ENCODE measurements around the gene ABCA4. TPM values are rescaled to one million over a fixed set of nuclear protein-coding genes. Genes with fewer than 3 reads are reported as not detected.

ABCA4 gene
- total and polyA plus RNA-seq, 2 of the 8 experiments (the other 6 are each of a cell fraction or from before 2014, with no cell fraction given), result 0.06 TPM; not detected in 1

GRCh38 chr1:94079080-94079940 is 41.6 kb downstream of the ABCA4 start:
- Histone ChIP-seq H3K56ac (replicated peaks; ENCODE audit: insufficient read length, low read depth, low read length) (no peak overlapping the region), H2AFZ (ENCODE audit: low read length) (no peak overlapping the region), H4K5ac (ENCODE audit: insufficient read length, low read depth, low read length) (no peak overlapping the region), H2AK5ac (ENCODE audit: low read depth, low read length) (no peak overlapping the region), H3K27ac (ENCODE audit: low read depth, low read length) (no peak overlapping the region), H2BK12ac (ENCODE audit: low read depth, low read length) (no peak overlapping the region), H3K36me3 (ENCODE audit: control insufficient read depth in 2 of 4, insufficient read depth in 4 of 4, low read length in 3 of 4) (no peaks in the 10 kb centered on the region), H4K91ac (replicated peaks; ENCODE audit: insufficient read length, low read length) (no peak overlapping the region), H2BK15ac (ENCODE audit: low read length) (no peak overlapping the region), H3K79me1 (ENCODE audit: low read depth, low read length) (no peaks in the 10 kb centered on the region), H3K18ac (ENCODE audit: extremely low read depth, low read length) (no peak overlapping the region), H3K4ac (replicated peaks; ENCODE audit: insufficient read length, low read depth, low read length) (no peak overlapping the region), H3K4me2 (ENCODE audit: insufficient read depth in 1 of 2, low read depth in 2 of 2, low read length in 2 of 2) (no peak overlapping the region), H3K9ac (replicated peaks in 1 of 4; ENCODE audit: extremely low read depth in 1 of 4, low read depth in 3 of 4, low read length in 3 of 4) (no peak overlapping the region), H3K4me3 (ENCODE audit: extremely low read depth in 1 of 4, insufficient read depth in 2 of 4, low read depth in 3 of 4, low read length in 4 of 4) (no peak overlapping the region), H3K27me3 (replicated peaks in 1 of 4; ENCODE audit: control insufficient read depth in 3 of 4, extremely low read depth in 1 of 4, insufficient read depth in 3 of 4, low read length in 3 of 4) (peaks cover 0 to 3% (median 0%) of the 10 kb centered on the region in 4 experiments; a peak in 3 of 7 replicates), H4K8ac (ENCODE audit: extremely low read depth, insufficient read depth, low read length) (no peak overlapping the region), H2BK120ac (replicated peaks; ENCODE audit: low read depth, low read length) (no peak overlapping the region), H4K20me1 (replicated peaks in 1 of 2; ENCODE audit: control insufficient read depth in 1 of 2, insufficient read depth in 2 of 2, low read length in 2 of 2) (no peaks in the 10 kb centered on the region), H3K23me2 (ENCODE audit: low read depth, low read length) (no peaks in the 10 kb centered on the region), H3K4me1 (replicated peaks in 1 of 4; ENCODE audit: control insufficient read depth in 3 of 4, insufficient read depth in 4 of 4, low read length in 3 of 4) (peaks cover 0 to 3% (median under 1%) of the 10 kb centered on the region in 4 experiments; a peak in 1 of 7 replicates), H3K14ac (ENCODE audit: insufficient read length) (no peak overlapping the region), H2BK5ac (ENCODE audit: low read depth, low read length) (no peak overlapping the region), H2BK20ac (ENCODE audit: low read length) (no peak overlapping the region), H3K79me2 (ENCODE audit: control insufficient read depth in 1 of 2, insufficient read depth in 2 of 2, low read length in 2 of 2) (no peaks in the 10 kb centered on the region), H3K9me3 (ENCODE audit: insufficient read depth in 2 of 2, low read depth in 1 of 2, low read length in 1 of 2) (no peaks in the 10 kb centered on the region), H3K23ac (ENCODE audit: insufficient read length) (no peak overlapping the region)
- no peak for DNase-seq (ENCODE audit: low read depth in 1 of 2, low spot score in 2 of 2)
- ChIA-PET POLR2A (ENCODE audit: partially characterized antibody) (no interaction called here), CTCF (ENCODE audit: partially characterized antibody) (interaction anchor here (0.8 to 12.6 kb wide), 6 partner anchors 14 to 256 kb away, joined by 3 to 119 read pairs (median 4); no protein-coding TSS in a partner anchor)
- WGBS, 2 experiments (ENCODE audit: extremely low coverage in 1 of 2, insufficient coverage in 1 of 2, insufficient read length in 1 of 2, insufficient replicate concordance in 2 of 2, low coverage in 1 of 2, low lambda C conversion rate in 2 of 2, missing lambda C conversion rate in 1 of 2), result 87% methylated on average over 6 of the region's 6 CpGs; no CpG with 5 or more reads in 1 of the 2 experiments
- no peak for FAIRE-seq
- TF ChIP-seq SIRT6 (IDR thresholded peaks at IDR 0.05; ENCODE audit: low read length), result no peak
- TF ChIP-seq RXRA (IDR thresholded peaks at IDR 0.05; ENCODE audit: insufficient read depth, low read depth, low read length), result no peak
